HG03135 (cell line): Measurements from ENCODE around the gene SEC61B.

ENCODE experiments used
- ATAC-seq: cut with Tn5 transposase; IDR thresholded peaks from one replicate; pipeline ENCODE4 v1.9.1; 2021; ENCODE audit warnings: mild to moderate bottlenecking, moderate library complexity; ENCODE audit not compliant: unreplicated experiment

Gene SEC61B

DNA sequence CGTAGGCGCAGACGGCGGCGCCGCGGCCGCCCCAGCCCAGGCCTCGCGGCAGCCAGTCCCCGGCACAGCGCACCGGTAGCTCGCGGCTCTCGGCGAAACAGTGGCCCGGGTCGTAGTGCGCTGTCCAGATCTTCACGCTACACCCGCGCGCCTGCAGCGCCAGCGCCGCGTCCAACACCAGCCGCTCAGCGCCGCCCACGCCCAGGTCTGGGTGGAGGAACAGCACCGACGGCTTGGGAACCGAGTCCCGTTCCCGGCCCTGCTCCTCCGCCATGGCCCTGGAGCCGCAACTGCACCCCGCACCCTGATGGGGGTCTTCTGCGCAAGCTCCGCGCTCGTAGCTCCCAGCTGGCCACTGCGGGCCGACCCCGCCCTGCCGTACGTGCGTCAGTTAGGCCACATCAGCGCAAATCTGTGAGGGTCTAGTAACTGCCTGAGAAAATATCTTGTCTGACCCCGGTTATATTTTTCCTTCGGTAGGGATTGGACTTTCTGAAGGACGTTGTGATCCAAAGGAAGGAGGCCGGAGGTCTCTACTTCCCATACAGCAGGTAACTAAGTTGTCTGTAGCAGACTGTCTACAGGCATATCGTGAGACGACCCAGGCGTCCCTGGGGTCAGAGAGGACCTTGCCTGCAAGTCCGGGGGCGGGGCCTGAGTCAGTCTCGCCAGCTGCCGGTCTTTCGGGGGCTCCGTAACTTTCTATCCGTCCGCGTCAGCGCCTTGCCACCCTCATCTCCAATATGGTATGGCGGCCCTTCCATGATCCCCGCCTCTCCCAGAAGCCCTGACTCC, at the start of gene SEC61B, which contains the start of gene ALG2:
SEC61B (plus strand) TSS at position 662 of the 795 bp plus-strand sequence; CDS start at position 744, 82 bp downstream.
ALG2 (minus strand) TSS at position 322 of the 795 bp plus-strand sequence; CDS start at position 274, 48 bp downstream.
- peak; percentile 90 for ATAC-seq

DNA sequence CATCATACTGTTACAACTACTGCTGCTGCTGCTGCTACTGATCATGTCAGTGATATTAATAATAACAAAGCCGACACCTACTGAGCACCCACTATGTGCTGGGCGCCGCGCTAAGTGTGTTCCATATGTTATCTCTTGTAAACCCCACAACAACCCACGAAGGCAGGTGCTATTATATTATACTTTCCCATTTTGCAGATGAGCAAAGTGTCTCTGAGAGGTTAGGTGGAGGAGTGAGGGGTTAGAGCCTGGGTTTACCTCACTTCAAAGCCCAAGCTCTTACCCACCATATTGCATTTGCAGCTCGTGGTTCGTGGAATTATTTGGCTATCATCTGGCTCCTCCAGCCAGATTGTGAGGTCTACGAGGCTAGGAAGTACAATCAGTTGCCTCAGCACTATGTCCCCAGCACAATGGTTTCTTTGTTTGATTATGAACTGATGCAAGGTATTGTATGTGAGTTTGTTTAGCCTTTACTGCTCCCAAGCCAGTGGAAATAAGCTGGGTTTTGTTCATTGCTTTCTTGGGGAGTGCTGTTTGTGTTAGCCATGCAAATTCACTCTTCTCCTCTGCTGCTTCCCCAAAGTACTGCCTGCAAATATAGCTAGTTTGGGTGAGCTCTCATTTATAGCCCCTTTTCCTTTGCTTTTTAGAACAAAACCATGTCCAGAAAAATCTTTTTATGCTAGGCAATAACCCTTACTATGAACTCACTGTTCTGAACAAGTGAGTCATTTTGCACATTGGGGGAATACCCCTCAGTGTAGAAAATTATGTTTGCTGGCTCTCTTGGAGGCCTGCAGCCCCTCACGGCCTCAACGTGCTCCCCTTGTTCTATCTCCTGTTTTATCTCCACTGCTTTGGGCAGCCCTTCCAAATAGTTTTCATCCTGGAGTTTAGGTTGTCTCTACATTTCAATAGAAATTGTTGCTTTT, 48.2 kb upstream of the SEC61B start:
- ATAC-seq, result no peak

DNA sequence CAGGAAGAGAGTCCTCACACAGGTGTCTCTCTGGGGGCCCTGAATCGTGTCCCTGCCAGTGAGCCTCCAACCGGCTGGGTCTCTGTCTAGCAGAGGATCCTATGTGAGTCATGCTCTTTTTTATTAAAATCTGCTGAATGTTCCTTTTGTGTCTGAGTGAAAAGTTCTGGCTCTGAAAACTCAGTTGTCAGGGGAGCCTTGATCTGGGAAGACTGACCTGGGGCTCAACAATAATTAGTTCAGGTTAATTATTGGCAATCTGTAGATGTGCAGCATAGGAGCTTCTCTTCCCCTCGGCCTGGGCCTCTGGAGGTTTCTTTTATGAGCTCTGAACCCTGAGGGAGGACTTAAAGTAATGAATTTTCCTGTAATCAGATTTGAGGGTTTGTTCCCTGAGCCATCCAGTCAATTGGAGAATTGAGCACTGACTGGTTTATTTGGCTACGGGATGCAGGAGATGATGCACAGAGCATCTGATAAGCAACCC, 45.5 kb upstream of the SEC61B start:
- no peak for ATAC-seq

DNA sequence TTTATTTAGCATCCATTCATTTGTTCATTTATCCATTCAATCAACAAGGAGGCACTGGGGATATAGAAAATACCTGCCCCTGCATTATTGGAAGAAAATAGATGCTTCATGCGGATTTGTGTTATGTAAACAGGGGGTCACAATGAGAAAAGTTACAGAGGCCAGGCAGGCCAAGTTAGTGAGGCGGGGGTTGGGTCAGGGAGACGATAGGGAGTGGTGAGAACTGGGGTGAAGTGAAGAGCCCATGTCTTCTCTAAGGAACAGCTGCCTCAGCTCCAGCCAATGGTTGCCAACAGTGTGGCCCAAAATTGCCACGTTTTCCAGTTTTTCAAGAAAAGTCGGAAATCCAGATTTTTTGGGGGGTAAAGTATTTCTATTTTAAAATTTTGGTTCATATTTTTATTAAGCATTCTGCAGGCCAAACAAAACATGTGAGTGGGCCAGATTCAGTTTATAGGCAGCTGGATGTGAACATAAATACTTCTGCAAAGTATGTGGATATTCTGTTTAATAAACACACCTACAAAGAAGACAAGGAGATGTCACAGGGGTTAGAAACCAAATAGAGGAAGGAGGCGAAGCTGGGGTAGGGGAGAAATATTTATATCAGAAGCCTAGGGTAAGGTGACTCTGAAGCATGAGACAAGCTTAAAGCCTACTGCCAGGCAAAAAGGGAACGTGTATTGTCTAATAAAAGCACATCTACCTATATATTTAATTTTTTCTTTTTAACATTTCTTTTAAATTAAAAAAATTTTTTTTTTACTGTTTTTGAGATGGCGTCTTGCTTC, 44.3 kb upstream of the SEC61B start:
- ATAC-seq, result no peak

DNA sequence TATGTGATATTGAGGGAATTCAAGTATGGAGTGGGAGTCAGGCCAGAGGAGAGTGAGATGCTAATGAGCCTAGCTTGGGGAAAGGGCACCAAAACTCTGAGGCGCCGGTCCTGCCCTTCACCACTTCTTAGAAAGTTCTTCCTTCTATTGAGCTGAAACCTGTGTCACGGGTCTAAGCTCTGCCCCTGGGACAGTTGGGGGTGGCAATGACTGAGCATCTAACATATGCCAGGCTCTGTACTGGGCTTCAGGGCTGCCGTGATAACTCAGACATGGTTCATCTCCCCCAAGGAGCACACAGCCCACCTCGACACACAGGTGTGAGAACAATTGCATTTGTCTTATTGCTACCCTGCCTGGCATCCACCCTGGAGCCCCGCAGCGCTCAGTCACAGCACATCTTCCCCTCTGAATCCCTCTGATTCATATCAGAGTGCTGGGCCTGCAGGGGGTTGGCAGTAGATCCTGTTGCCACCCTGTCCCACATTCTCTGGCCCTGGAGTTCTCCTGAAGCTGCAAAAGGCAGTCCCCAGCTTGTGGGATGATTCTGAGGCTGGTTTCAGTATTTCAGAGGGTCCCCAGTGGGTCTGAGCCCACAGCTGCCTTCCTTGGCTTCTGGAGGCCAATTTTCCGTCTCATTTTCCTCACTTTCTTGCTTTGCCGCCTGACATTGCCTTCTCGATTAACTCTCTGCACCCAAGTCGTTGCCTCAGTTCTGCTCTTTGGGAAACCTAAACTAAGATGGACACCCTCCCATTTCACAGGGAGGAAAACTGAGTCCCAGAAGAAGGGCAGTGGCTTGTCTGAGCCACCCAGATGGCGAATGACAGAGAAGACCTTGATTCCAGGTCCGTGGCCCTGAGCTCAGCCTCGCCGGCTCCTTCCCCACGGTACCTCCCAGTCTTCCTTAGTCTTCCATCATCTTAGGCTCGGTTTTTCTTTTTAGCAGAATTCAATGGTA, 42.9 kb upstream of the SEC61B start:
- ATAC-seq, result no peak

DNA sequence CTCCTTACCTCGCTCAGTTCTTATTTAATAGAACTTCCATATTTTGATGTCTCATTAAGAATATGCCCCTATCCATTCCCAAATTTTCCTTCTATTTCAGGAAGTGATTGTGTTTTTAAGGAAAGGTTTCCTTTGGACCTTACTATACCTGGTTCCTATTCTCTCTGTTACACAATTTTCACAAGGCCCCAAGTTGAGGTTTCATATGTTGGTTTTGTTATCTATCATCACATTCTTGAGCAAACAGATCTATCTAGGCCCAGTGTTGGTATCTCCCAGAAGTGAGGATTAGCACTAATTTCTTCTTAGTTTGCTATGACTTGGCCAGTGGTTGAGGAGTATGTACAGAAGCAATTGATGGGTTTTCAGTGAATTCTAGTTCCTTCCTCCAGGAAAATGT, 41.9 kb upstream of the SEC61B start:
- no peak for ATAC-seq

DNA sequence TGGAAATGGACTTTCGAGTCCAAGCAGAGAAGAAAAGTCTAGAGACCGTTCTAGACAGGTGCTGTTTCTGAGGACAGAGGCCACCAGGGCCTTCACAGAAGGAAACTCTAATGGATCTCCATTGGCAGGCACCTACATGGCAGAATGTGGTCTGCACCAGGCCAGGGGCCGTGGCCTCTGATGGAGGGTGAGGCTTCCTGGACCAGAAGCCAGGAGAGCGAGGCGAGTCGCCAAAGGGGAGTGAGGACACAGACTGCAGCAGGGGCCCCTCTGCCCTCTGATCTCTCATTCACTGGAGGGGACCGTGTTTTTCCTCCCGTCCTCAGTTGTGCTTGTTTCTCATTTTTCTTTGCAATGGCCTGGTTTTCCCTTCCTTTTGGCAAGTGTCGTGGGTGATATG, 41.4 kb upstream of the SEC61B start:
- ATAC-seq, result no peak

DNA sequence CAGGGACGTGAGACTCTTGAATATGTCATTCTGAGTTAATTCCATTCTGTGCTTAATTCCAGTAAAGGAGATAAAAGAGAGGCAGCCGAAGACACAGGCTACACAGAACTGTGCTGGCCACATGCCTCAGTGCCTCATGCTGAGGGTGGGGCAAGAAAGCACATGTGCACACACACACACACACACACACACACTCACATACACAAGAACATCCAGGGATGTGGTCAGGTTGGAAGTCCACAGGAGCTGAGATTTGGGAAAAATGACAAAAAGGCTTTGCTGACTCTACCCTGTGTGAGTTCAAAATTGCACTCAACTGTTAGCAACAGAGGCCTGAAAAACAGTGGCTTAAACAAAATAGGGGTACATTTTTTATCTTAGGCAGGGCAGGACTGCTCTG, 40.9 kb upstream of the SEC61B start:
- ATAC-seq, result no peak

DNA sequence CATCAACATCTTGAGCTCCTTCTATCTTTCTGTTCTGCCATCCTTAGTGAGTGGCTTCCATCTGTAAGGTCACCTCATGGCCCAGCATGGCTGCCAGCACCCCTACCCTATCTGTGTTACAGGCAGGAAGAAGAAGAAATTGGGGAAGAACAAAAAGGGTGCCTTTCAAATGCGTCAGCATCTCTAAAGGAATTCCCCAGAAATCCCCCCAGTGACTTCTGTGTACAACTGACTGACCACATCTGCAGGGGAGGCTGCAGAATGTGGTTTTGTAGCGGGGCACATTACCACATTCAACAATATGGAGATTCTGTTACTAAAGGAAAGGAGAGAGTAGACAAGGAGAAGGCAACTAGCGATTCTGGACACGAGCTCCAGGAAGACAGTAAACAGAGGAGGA, 40.5 kb upstream of the SEC61B start:
- ATAC-seq, result no peak

DNA sequence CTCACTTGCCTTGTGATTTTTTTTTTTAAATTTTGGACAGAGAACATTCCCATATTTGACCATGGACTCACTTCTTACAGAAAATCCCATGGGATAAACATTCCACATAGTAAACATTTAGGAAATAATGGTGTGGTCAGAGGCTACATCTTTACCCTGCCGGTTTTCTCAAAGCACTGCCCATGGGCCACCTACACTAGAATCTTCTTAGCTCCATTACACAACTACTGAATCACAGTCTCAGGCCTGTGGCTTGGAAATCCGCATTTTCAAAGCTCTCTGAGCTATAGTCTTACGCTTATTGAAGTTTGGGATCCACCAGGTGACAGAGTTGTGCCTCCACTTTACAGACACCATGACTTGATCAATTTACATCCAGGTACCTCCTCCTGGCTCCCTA, 39.7 kb upstream of the SEC61B start:
- ATAC-seq, result no peak

DNA sequence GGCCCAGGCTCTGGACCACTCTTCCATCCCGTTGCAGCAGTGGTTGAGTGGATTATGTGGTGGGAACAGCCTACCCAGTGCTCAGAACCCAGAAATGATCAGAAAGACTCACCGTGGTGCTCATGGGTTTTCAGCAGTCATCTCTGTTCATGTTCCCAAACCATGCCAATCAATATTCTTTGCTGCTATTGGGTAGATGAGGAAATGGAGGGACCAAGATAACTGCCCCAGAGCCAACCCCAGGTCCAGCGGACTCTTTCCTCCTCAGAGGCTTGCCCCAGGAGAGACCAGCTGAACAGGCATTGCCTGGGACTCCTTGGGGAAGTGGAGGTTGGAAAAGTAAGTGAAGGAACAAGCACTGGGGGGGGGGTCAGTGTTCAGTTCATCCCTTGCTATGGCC, 38.5 kb upstream of the SEC61B start:
- no peak for ATAC-seq

DNA sequence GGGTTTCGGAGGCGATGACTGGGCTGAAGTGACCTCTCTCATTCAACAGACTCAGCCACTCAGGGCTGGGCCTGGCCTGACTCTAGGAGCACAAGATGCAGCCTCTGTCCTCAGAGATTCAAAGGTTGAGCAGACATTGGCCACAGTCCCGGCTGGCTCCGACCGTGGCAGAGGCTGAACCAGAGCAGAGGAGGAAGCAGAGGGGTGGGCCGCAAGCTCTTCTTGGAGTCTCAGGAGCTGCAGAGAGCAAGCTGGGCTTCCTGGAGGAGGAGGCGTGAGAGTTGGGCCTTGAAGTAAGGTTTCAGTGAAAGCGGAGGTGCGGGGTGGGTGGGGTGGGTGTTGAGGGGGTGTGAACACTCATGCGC, 38.0 kb upstream of the SEC61B start:
- ATAC-seq, result no peak

DNA sequence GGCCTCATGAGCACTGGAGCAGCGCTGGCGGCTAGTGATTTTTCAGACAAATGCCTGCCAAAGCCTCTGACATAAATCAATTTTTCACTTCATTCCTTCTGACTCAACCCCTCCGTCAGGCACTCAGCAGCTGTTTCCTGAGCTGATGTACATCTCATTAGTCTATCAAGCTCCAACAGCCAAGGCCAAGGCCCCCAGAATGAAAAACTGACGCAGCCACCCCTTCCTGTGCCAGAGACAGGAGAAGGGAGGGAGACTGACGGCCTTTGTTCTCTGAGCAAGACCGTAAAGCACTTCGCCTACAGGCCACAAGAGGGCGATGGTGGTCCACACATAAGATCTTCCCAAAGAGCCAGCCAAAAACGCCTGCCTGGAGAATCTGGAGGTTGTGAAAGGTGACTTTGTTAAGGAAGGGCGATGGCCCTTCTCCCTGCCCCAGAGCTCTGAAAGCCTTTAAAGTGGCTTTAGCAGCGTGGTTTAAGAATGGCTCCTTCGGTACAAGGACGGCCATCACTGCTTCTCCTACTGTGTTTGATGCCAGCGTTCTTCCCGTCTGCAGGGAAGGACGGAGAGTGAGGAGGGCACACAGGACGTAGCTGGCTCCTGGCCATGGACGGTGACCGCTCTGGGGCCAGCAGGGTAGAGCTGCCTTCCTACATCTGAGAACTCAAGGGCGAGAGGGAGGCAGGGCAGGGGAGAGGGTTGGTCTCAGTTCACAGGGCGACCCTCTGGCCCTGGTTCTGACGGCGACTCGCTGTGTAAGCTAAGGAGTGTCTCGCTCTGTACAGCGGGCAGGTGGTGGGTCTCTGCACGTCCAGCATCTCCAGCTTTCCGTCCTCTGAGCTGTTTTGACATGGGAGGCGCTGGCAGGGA, 37.4 kb upstream of the SEC61B start:
- ATAC-seq, result peak; percentile 64

DNA sequence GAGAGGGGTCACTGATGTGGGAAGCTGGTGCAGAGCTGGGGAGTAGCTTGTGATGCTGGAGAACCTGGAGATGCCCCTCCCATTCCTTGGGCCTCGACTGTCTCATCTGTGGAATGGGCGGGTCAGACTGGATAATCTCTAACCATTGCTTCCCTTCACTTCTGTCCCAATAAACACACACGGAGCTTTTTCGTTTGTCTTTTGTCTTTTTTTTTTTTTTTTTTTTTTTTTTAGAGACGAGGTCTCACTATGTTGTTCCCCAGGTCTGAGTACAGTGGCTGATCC, 36.8 kb upstream of the SEC61B start:
- no peak for ATAC-seq

DNA sequence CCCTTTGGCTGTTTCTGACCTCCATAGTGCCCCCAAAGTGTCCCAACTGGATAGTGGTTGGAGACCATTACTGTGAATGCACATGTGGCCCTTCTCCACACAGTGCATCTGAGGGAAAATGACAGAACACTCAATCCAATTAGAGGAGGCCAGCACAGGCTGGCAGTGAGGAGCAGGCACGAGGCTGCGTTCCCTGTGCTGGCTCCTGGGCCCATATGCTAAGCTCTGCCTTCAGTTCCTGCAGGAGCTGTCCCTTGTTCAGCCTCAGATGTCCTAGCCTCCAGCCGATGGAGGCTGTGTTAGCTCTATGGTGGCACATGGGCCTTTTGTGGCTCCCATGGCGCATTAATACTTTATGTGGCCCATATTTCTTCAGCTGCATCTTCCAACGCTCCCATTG, 36.1 kb upstream of the SEC61B start:
- ATAC-seq, result no peak

DNA sequence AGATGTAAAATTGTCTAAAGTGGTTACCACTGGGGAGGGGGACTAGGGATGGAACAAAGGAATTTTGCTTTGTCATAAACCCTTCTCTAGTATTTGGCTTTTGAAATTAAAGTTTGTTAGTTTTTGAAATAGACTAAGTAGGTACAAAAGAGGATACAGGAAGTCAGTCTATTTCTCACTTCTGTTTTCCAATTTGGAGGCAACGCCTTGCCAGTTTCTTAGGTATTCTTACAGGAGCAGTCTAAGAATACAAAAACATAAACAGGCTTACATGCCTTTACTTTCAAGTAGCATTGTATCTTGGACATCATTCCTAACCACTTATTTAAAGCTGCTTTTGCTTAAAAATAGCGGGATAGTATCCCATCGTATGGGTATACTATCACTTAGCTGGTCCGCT, 34.8 kb upstream of the SEC61B start:
- ATAC-seq, result no peak

DNA sequence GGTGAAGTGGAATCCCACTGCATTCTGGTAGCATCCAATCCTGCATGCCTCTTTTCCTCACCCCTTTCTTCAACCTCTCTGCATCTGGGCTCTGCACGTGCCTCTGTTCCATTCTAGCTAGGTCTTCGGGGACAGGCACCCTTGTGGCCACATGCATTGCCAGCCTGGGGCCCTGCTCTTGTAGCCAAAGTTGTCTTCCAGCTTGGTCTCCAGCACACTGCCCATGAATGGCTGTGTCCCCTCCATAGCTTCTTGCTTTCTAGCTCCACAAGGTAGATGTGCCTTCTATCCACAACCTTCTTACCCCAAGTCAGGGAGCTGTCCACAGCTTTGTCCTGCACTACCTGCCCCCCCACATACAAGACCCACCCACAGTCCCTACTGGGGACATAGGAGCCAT, 32.9 kb upstream of the SEC61B start:
- no peak for ATAC-seq

DNA sequence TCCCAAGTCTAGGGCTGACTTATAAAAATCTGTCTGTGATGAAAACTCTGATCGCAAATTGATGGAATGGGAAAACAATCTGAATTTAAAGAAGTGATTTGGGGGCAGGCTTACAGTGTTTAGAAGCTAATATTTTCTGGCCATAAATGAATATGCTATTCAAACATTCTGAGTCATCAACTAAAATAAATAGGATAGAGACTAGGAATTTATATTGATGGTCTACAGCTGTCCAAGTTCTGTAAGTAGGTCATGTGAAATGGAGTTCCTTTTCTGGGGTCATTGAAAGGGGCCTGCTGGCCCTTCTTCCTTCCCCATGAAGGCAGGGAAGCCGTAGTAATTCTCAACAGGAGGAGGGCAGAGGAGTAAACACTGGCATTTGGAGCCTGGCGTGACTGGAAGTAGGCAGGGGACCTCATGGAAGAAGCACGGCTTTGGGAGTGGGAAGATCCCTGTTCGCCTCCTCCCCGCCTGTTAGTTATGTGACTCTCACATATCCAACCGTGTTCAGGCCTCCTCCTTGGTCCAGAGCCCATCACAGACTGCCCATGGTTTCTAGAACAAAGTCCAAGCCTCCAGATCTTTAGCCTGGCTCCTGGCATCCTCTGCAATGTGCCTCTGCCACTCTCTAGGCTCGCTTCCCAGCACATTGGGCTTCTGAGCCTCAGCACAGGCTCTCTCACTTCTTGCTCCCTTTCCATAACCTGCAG, 32.0 kb upstream of the SEC61B start:
- no peak for ATAC-seq
